A549 (cell line): ENCODE data around the gene FAM107A. TPM values are rescaled to one million over a fixed set of nuclear protein-coding genes. Genes with fewer than 3 reads are reported as not detected.

ENCODE experiments used
- ATAC-seq, 2 experiments: fragments of 200-7000 bp in 1 of 2; fragments of >200 bp in 1 of 2; cut with Nextera tagmentation in 1 of 2; cut with Tn5 transposase in 1 of 2; 3 replicates each; pipeline versions ENCODE4 v1.8.0 to v1.9.1; 2018 to 2020; ENCODE audit warnings: mild to moderate bottlenecking in 1 of 2, moderate library complexity in 1 of 2
- CTCF ChIA-PET: fragments of 300-600 bp; sonication (Branson Sonifier 250); formaldehyde crosslinking; extraction: SDS; loops from one replicate; lab custom pipeline; 2021; ENCODE audit warnings: antibody characterized with exemption, inconsistent platforms; lab: Yijun Ruan, JAX
- POLR2A ChIA-PET: fragments of 350-600 bp; formaldehyde crosslinking; extraction: SDS; loops from one replicate; lab custom pipeline; 2021; ENCODE audit warnings: antibody characterized with exemption, inconsistent platforms; lab: Yijun Ruan, JAX
- DNase-seq, 2 experiments: peaks; one replicate each; pipeline versions ENCODE4 v3.0.0 to v3.0.0-alpha.2; 2011 to 2016; ENCODE audit warnings: low read depth in 1 of 2, low spot score in 1 of 2
- FAIRE-seq: peaks from 2 replicates; lab custom pipeline; 2011; peaks lifted over from hg19 to GRCh38; lab: Jason Lieb, UNC
- H3K27ac ChIP-seq, 2 experiments: fragments of >200 bp; sonication (Bioruptor Twin); formaldehyde crosslinking; 3 replicates each; pipeline ENCODE4 v1.5.1; 2016 to 2017
- H3K4me1 ChIP-seq: fragments of >200 bp; sonication (Bioruptor Twin); formaldehyde crosslinking; 3 replicates; pipeline ENCODE4 v1.6.1; 2016
- H3K4me2 ChIP-seq: fragments of >200 bp; sonication (Bioruptor Twin); formaldehyde crosslinking; 3 replicates; pipeline ENCODE4 v1.6.1; 2016
- H3K4me3 ChIP-seq: fragments of >200 bp; sonication (Bioruptor Twin); formaldehyde crosslinking; 3 replicates; pipeline ENCODE4 v1.5.1; 2016
- H3K9me3 ChIP-seq: fragments of >200 bp; sonication (Bioruptor Twin); formaldehyde crosslinking; 3 replicates; pipeline ENCODE4 v1.6.1; 2016
- ATOH8 ChIP-seq: fragments of 250-450 bp; sonication (Bioruptor Pico); IDR thresholded peaks from 2 replicates; pipeline ENCODE4 v1.5.0; 2020; ENCODE audit warnings: low read depth, mild to moderate bottlenecking, moderate library complexity
- BCL3 ChIP-seq: fragments of >200 bp; sonication (Bioruptor Twin); formaldehyde crosslinking; IDR thresholded peaks from 3 replicates; pipeline ENCODE4 v1.6.1; 2016
- CHD2 ChIP-seq: fragments of 150-350 bp; IDR thresholded peaks from 2 replicates; pipeline ENCODE4 v1.6.1; 2014; ENCODE audit warnings: low read length; ENCODE audit not compliant: partially characterized antibody
- CHD4 ChIP-seq: fragments of 200-600 bp; sonication (generic); IDR thresholded peaks from 2 replicates; pipeline ENCODE4 v1.6.1; 2016; ENCODE audit warnings: antibody characterized with exemption, mild to moderate bottlenecking, borderline replicate concordance
- CTCF ChIP-seq: fragments of >200 bp; sonication (Bioruptor Twin); formaldehyde crosslinking; IDR thresholded peaks from 3 replicates; pipeline ENCODE4 v1.5.1; 2016
- GATA3 ChIP-seq: IDR thresholded peaks from 2 replicates; pipeline ENCODE4 v1.6.1; 2012; ENCODE audit warnings: borderline replicate concordance
- HES2 ChIP-seq: fragments of >200 bp; sonication (Bioruptor Twin); formaldehyde crosslinking; IDR thresholded peaks from 2 replicates; pipeline ENCODE4 v1.6.1; 2016
- HOXA7 ChIP-seq: fragments of 250-450 bp; sonication (Bioruptor Pico); IDR thresholded peaks from 2 replicates; pipeline ENCODE4 v1.5.0; 2020; ENCODE audit warnings: mild to moderate bottlenecking, moderate library complexity
- HOXB13 ChIP-seq: fragments of 250-450 bp; sonication (Bioruptor Pico); IDR thresholded peaks from 2 replicates; pipeline ENCODE4 v1.5.0; 2020; ENCODE audit warnings: low read depth, mild to moderate bottlenecking, moderate library complexity
- JUNB ChIP-seq: fragments of >200 bp; sonication (Bioruptor Twin); formaldehyde crosslinking; IDR thresholded peaks from 2 replicates; pipeline ENCODE4 v1.6.1; 2016
- MAX ChIP-seq: IDR thresholded peaks from 2 replicates; pipeline ENCODE4 v1.6.1; 2012
- NPAS2 ChIP-seq: fragments of 250-450 bp; sonication (Bioruptor Pico); IDR thresholded peaks from 2 replicates; pipeline ENCODE4 v1.8.0; 2022; ENCODE audit warnings: mild to moderate bottlenecking, moderate library complexity, borderline replicate concordance
- POLR2AphosphoS2 ChIP-seq: conservative IDR thresholded peaks from 2 replicates; pipeline ENCODE4 v1.6.1; 2012; ENCODE audit warnings: low read length, improper control_type of control experiment, inconsistent platforms
- RARB ChIP-seq: fragments of 250-450 bp; sonication (Bioruptor Pico); IDR thresholded peaks from 2 replicates; pipeline ENCODE4 v1.8.0; 2021; ENCODE audit warnings: mild to moderate bottlenecking, moderate library complexity
- RCOR1 ChIP-seq: fragments of 150-350 bp; IDR thresholded peaks from 2 replicates; pipeline ENCODE4 v1.6.1; 2014; ENCODE audit warnings: antibody characterized with exemption, low read length, low read depth
- RFX5 ChIP-seq: fragments of 450-650 bp; IDR thresholded peaks from 2 replicates; pipeline ENCODE4 v1.7.1; 2014; ENCODE audit warnings: antibody characterized with exemption, mild to moderate bottlenecking, moderate library complexity
- ZC3H11A ChIP-seq: fragments of 450-650 bp; IDR thresholded peaks from 2 replicates; pipeline ENCODE4 v1.6.1; 2014; ENCODE audit warnings: antibody characterized with exemption, mild to moderate bottlenecking
- WGBS: methylation state at CpG from one replicate; pipeline ENCODE4 v1.1.6; 2017; ENCODE audit errors: missing lambda C conversion rate; 5-methylcytosine and 5-hydroxymethylcytosine counted together
- polyA plus RNA-seq, 4 experiments: library from polyadenylated mRNA; depleted of rRNA in 3 of 4; stranded (reverse); fragments of >200 nt; fragmentation: RNase III in 1 of 4; extraction: RNeasy Plus Mini Kit Qiagen cat#74134 plus additional on column Dnase treatment in 1 of 4; gene quantifications; 2 replicates in 3 of 4; 3 replicates in 1 of 4; pipeline ENCODE4 v1.2.3, GENCODE V29; 2011 to 2017

Gene FAM107A
- polyA plus RNA-seq, 2 of the 4 experiments (the other 2 are of a cell fraction), result 0.04 TPM; not detected in 1

- POLR2A ChIA-PET, result no interaction called here
- FAIRE-seq (no peak), DNase-seq (no peak)
These were observed 20.4 kb downstream of the FAM107A start for GRCh38 chr3:58556761-58557221.

GRCh38 chr3:58556001-58556400, 21.2 kb downstream of the FAM107A start:
- Histone ChIP-seq H3K27ac (no peak overlapping the region), H3K4me3 (no peak overlapping the region), H3K4me2 (no peak overlapping the region), H3K4me1 (peaks cover 6% of the 10 kb centered on the region), H3K9me3 (0 out of 3 replicates have a peak, but pooled peaks cover 5% of the 10 kb centered on the region)
- 81% methylated on average over 5 of the region's 5 CpGs for WGBS
- no peak for DNase-seq
- ChIA-PET CTCF (interaction anchor here (1.6 to 7.9 kb wide), 3 partner anchors 14 to 75 kb away, joined by 4 to 60 read pairs (median 7); no protein-coding TSS in a partner anchor), POLR2A (no interaction called here)
- no peak for FAIRE-seq
- ATAC-seq, result no peak
- TF ChIP-seq JUNB (no peak), CHD2 (no peak), ATOH8 (no peak), RARB (CRISPR knock-in tag) (no peak), CHD4 (no peak), RCOR1 (no peak)

More at GRCh38 chr3:58556761-58557221, 20.4 kb downstream of the FAM107A start:
- Histone ChIP-seq H3K4me2 (no peak overlapping the region), H3K9me3 (0 out of 3 replicates have a peak, but pooled peaks cover 4% of the 10 kb centered on the region), H3K27ac (no peak overlapping the region), H3K4me3 (no peak overlapping the region), H3K4me1 (peaks cover 8% of the 10 kb centered on the region)
- no peak for TF ChIP-seq HOXB13 (CRISPR knock-in tag)
- no peak for TF ChIP-seq NPAS2 (CRISPR knock-in tag)
- no peak for TF ChIP-seq CTCF
- no peak for TF ChIP-seq HOXA7
- TF ChIP-seq CHD2, result no peak
- TF ChIP-seq RFX5, result no peak
- TF ChIP-seq CHD4, result no peak
- no peak for ATAC-seq
- CTCF ChIA-PET, result interaction anchor here (1.4 to 7.9 kb wide), 4 partner anchors 13 to 74 kb away, joined by 3 to 60 read pairs (median 6); no protein-coding TSS in a partner anchor
- 74% methylated on average over 6 of the region's 6 CpGs for WGBS

GRCh38 chr3:58555203-58555602, 22.0 kb downstream of the FAM107A start:
- Histone ChIP-seq H3K27ac (no peak overlapping the region), H3K4me1 (no peaks in the 10 kb centered on the region; the same call in 2 of the 3 replicates), H3K9me3 (0 out of 3 replicates have a peak, but pooled peaks cover 5% of the 10 kb centered on the region), H3K4me2 (no peak overlapping the region), H3K4me3 (no peak overlapping the region)
- no peak for FAIRE-seq
- CTCF ChIA-PET, result interaction anchor here (1.6 to 7.9 kb wide), 2 partner anchors 14 to 75 kb away, joined by 7 to 60 read pairs; no protein-coding TSS in a partner anchor
- ATAC-seq, result no peak
- TF ChIP-seq MAX (no peak), HES2 (no peak), POLR2AphosphoS2 (no peak), ZC3H11A (no peak), CHD2 (no peak), GATA3 (no peak), BCL3 (no peak)
- DNase-seq, result no peak
- WGBS, result 67% methylated on average over 2 of the region's 2 CpGs
- POLR2A ChIA-PET, result no interaction called here
